Uterus (tissue), 2 donors: ENCODE results near the gene FMC1.

Experiments used
- CTCF ChIP-seq, 4 experiments: fragments of 200-600 bp in 2 of 4; fragments of 450-650 bp in 2 of 4; sonication (generic) in 2 of 4; IDR thresholded peaks; one replicate each; pipeline ENCODE4 v1.5.1; 2016 to 2019; ENCODE audit warnings: antibody characterized with exemption in 4 of 4, mild to moderate bottlenecking in 2 of 4, moderate library complexity in 1 of 4
- POLR2A ChIP-seq, 2 donors: fragments of 450-650 bp; IDR thresholded peaks; one replicate each; pipeline ENCODE4 v1.6.1; 2016; ENCODE audit warnings: antibody characterized with exemption in 2 of 2, mild to moderate bottlenecking in 1 of 2, moderate library complexity in 1 of 2

GRCh38 chr7:139345042-139345441 is 3.9 kb downstream of the FMC1 start:
- TF ChIP-seq POLR2A (IDR thresholded peaks at IDR 0.05) (no peak), CTCF (IDR thresholded peaks at IDR 0.05) (no peak)
